H9 (cell line): ENCODE measurements around the gene SLC6A15. TPM values are rescaled to one million over a fixed set of nuclear protein-coding genes. Genes with fewer than 3 reads are reported as not detected.

ENCODE experiments used
- DNase-seq: peaks from one replicate; pipeline ENCODE4 v3.0.0-alpha.2; 2017
- H2AFZ ChIP-seq: one replicate; pipeline ENCODE4 v1.6.1; 2013; ENCODE audit warnings: mild to moderate bottlenecking, low read length, control low read depth, moderate library complexity
- H2AK5ac ChIP-seq: 2 replicates; pipeline ENCODE4 v1.6.1; 2013; ENCODE audit warnings: low read length, control low read depth, mixed read lengths; ENCODE audit not compliant: insufficient read length
- H2BK120ac ChIP-seq: one replicate; pipeline ENCODE4 v1.6.1; 2013; ENCODE audit warnings: low read depth, mild to moderate bottlenecking, low read length, control low read depth, inconsistent platforms; ENCODE audit not compliant: poor library complexity, severe bottlenecking
- H2BK12ac ChIP-seq: 2 replicates; pipeline ENCODE4 v1.6.1; 2013; ENCODE audit warnings: low read length, control low read depth, mixed read lengths, low read depth; ENCODE audit not compliant: insufficient read length
- H2BK15ac ChIP-seq: 2 replicates; pipeline ENCODE4 v1.6.1; 2013; ENCODE audit warnings: low read depth, low read length, control low read depth
- H2BK20ac ChIP-seq: one replicate; pipeline ENCODE4 v1.6.1; 2013; ENCODE audit warnings: low read depth, mild to moderate bottlenecking, low read length, control low read depth, inconsistent platforms; ENCODE audit not compliant: poor library complexity, severe bottlenecking
- H2BK5ac ChIP-seq: 2 replicates; pipeline ENCODE4 v1.6.1; 2013; ENCODE audit warnings: low read length, control low read depth, mixed read lengths; ENCODE audit not compliant: insufficient read length
- H3K14ac ChIP-seq: 2 replicates; pipeline ENCODE4 v1.6.1; 2013; ENCODE audit warnings: low read length, control low read depth; ENCODE audit not compliant: insufficient read depth
- H3K18ac ChIP-seq: 2 replicates; pipeline ENCODE4 v1.6.1; 2013; ENCODE audit warnings: low read depth, mild to moderate bottlenecking, mixed read lengths, low read length, control low read depth; ENCODE audit not compliant: insufficient read length
- H3K23ac ChIP-seq: 2 replicates; pipeline ENCODE4 v1.6.1; 2013; ENCODE audit warnings: low read length, control low read depth, mixed read lengths, low read depth; ENCODE audit not compliant: insufficient read length
- H3K23me2 ChIP-seq: 2 replicates; pipeline ENCODE4 v1.6.1; 2013; ENCODE audit warnings: low read depth, mild to moderate bottlenecking, mixed read lengths, low read length, control low read depth; ENCODE audit not compliant: insufficient read length, poor library complexity, severe bottlenecking
- H3K27ac ChIP-seq: 2 replicates; pipeline ENCODE4 v1.5.1; 2013; ENCODE audit warnings: low read length, control low read depth, mixed read lengths, low read depth; ENCODE audit not compliant: insufficient read length
- H3K27me3 ChIP-seq: 2 replicates; pipeline ENCODE4 v1.6.1; 2013; ENCODE audit warnings: low read length, control low read depth, inconsistent platforms; ENCODE audit not compliant: insufficient read depth
- H3K4ac ChIP-seq: 2 replicates; pipeline ENCODE4 v1.6.1; 2013; ENCODE audit warnings: low read depth, mild to moderate bottlenecking, control low read depth, inconsistent platforms, low read length, moderate library complexity
- H3K4me1 ChIP-seq: 2 replicates; pipeline ENCODE4 v1.6.1; 2013; ENCODE audit warnings: low read length, control low read depth, inconsistent platforms; ENCODE audit not compliant: insufficient read depth
- H3K4me2 ChIP-seq: 2 replicates; pipeline ENCODE4 v1.6.1; 2013; ENCODE audit warnings: low read length, control low read depth, mixed read lengths; ENCODE audit not compliant: insufficient read length, insufficient read depth
- H3K56ac ChIP-seq: 2 replicates; pipeline ENCODE4 v1.6.1; 2013; ENCODE audit warnings: low read depth, mild to moderate bottlenecking, mixed read lengths, low read length, control low read depth; ENCODE audit not compliant: insufficient read length
- H3K79me1 ChIP-seq: 2 replicates; pipeline ENCODE4 v1.6.1; 2013; ENCODE audit warnings: low read depth, mild to moderate bottlenecking, moderate library complexity, low read length, control low read depth, inconsistent platforms; ENCODE audit not compliant: insufficient read depth, poor library complexity, severe bottlenecking
- H3K79me2 ChIP-seq: 2 replicates; pipeline ENCODE4 v1.6.1; 2013; ENCODE audit warnings: low read length, control low read depth, inconsistent platforms; ENCODE audit not compliant: insufficient read depth
- H3K9ac ChIP-seq: 2 replicates; pipeline ENCODE4 v1.6.1; 2013; ENCODE audit warnings: low read length, control low read depth, mixed read lengths; ENCODE audit not compliant: insufficient read length; ENCODE audit errors: extremely low read depth
- H3K9me3 ChIP-seq: one replicate; pipeline ENCODE4 v1.6.1; 2013; ENCODE audit warnings: low read depth, low read length, inconsistent platforms; ENCODE audit not compliant: control insufficient read depth
- H3T11ph ChIP-seq: one replicate; pipeline ENCODE4 v1.6.1; 2013; ENCODE audit warnings: mild to moderate bottlenecking, low read length, control low read depth, inconsistent platforms
- H4K20me1 ChIP-seq: one replicate; pipeline ENCODE4 v1.6.1; 2013; ENCODE audit not compliant: control insufficient read depth, insufficient read length, insufficient read depth
- H4K5ac ChIP-seq: 2 replicates; pipeline ENCODE4 v1.6.1; 2013; ENCODE audit warnings: low read depth, mild to moderate bottlenecking, mixed read lengths, low read length, control low read depth; ENCODE audit not compliant: insufficient read length
- H4K8ac ChIP-seq: replicated peaks from 2 replicates; pipeline ENCODE4 v1.6.1; 2013; ENCODE audit warnings: low read length, control low read depth, mixed read lengths, low read depth; ENCODE audit not compliant: insufficient read length
- H4K91ac ChIP-seq: 2 replicates; pipeline ENCODE4 v1.6.1; 2013; ENCODE audit warnings: low read depth, mild to moderate bottlenecking, moderate library complexity, mixed read lengths, low read length, control low read depth; ENCODE audit not compliant: insufficient read length
- H3K27ac Mint-ChIP-seq, 3 experiments: 2 replicates in 2 of 3; 3 replicates in 1 of 3; pipeline ENCODE4 v1.8.0; 2020 to 2021; ENCODE audit warnings: mixed read lengths in 3 of 3, mild to moderate bottlenecking in 1 of 3, moderate library complexity in 1 of 3
- H3K27me3 Mint-ChIP-seq: 2 replicates; pipeline ENCODE4 v1.8.0; 2021; ENCODE audit warnings: low read depth, mild to moderate bottlenecking, moderate library complexity, mixed read lengths
- H3K36me3 Mint-ChIP-seq, 3 experiments: 2 replicates in 2 of 3; 3 replicates in 1 of 3; pipeline ENCODE4 v1.8.0; 2020 to 2021; ENCODE audit warnings: low read depth in 3 of 3, mixed read lengths in 3 of 3; ENCODE audit not compliant: insufficient read depth in 1 of 3
- H3K4me1 Mint-ChIP-seq, 2 experiments: 2 replicates each; pipeline ENCODE4 v1.8.0; 2020; ENCODE audit warnings: mixed read lengths in 2 of 2
- H3K4me3 Mint-ChIP-seq, 2 experiments: 2 replicates in 1 of 2; 3 replicates in 1 of 2; pipeline ENCODE4 v1.8.0; 2020 to 2021; ENCODE audit warnings: mild to moderate bottlenecking in 2 of 2, mixed read lengths in 2 of 2, moderate library complexity in 1 of 2
- H3K9me3 Mint-ChIP-seq, 2 experiments: 2 replicates in 1 of 2; 3 replicates in 1 of 2; pipeline ENCODE4 v1.8.0; 2020; ENCODE audit warnings: mild to moderate bottlenecking in 2 of 2, mixed read lengths in 2 of 2, moderate library complexity in 1 of 2
- CTCF ChIP-seq: fragments of 200-600 bp; sonication (generic); conservative IDR thresholded peaks from 3 replicates; pipeline ENCODE4 v1.8.0; 2021; ENCODE audit warnings: antibody characterized with exemption, mild to moderate bottlenecking
- WGBS: extraction: QIAGEN DNeasy Blood & Tissue Kit; methylation state at CpG from one replicate; pipeline ENCODE4 v1.1.7; 2013; ENCODE audit warnings: missing lambda C conversion rate, low lambda C conversion rate, mixed read lengths; ENCODE audit not compliant: insufficient read length; ENCODE audit errors: extremely low coverage; 5-methylcytosine and 5-hydroxymethylcytosine counted together
- total RNA-seq: library from RNA; stranded (reverse); gene quantifications from 2 replicates; pipeline ENCODE4 v1.2.1, GENCODE V29; 2021

The SLC6A15 gene
- total RNA-seq, 1 experiment from 2014 or later = 12.9 TPM

GRCh38 chr12:84924981-84925380, 12.4 kb upstream of the SLC6A15 start:
- no peaks in the 10 kb centered on the region for H3K4me1 ChIP-seq
- TF ChIP-seq CTCF = no peak

More at GRCh38 chr12:84924981-84925380, 12.4 kb upstream of the SLC6A15 start:
- Histone ChIP-seq H3K79me1 (no peaks in the 10 kb centered on the region), H4K5ac (no peak overlapping the region), H3K27me3 (no peaks in the 10 kb centered on the region), H2AFZ (no peak overlapping the region), H2BK12ac (no peak overlapping the region), H3K79me2 (no peaks in the 10 kb centered on the region), H2BK120ac (no peak overlapping the region), H2BK20ac (no peak overlapping the region), H3K56ac (no peak overlapping the region), H4K20me1 (no peaks in the 10 kb centered on the region), H3K4me2 (no peak overlapping the region), H3T11ph (no peak overlapping the region), H2BK5ac (no peak overlapping the region), H3K14ac (no peak overlapping the region), H3K4ac (no peak overlapping the region), H3K9me3 (no peaks in the 10 kb centered on the region), H2AK5ac (no peak overlapping the region), H3K27ac (no peak overlapping the region), H3K9ac (no peak overlapping the region), H2BK15ac (no peak overlapping the region), H4K91ac (no peak overlapping the region), H3K23me2 (no peaks in the 10 kb centered on the region), H3K23ac (no peak overlapping the region), H4K8ac (no peak overlapping the region), H3K18ac (no peak overlapping the region)
- H3K36me3 Mint-ChIP-seq = no peaks in the 10 kb centered on the region
- H3K4me3 Mint-ChIP-seq = no peak overlapping the region
- no peak for DNase-seq
- H3K9me3 Mint-ChIP-seq = no peaks in the 10 kb centered on the region
- H3K4me1 Mint-ChIP-seq = 0 out of 4 replicates have a peak, but pooled peaks cover 0 to 3% of the 10 kb centered on the region in 2 experiments
- H3K27ac Mint-ChIP-seq = no peak overlapping the region; a peak in 3 of 7 replicates
- no CpG with 5 or more reads among the region's 2 CpGs for WGBS
- H3K27me3 Mint-ChIP-seq = peaks cover 2% of the 10 kb centered on the region
